ENCODE measurements around the gene TSSK6. TPM values are rescaled to one million over a fixed set of nuclear protein-coding genes. Genes with fewer than 3 reads are reported as not detected.

TSSK6 gene
- total RNA-seq, 2 experiments from 2014 or later: 2.5 to 2.8 TPM

DNA sequence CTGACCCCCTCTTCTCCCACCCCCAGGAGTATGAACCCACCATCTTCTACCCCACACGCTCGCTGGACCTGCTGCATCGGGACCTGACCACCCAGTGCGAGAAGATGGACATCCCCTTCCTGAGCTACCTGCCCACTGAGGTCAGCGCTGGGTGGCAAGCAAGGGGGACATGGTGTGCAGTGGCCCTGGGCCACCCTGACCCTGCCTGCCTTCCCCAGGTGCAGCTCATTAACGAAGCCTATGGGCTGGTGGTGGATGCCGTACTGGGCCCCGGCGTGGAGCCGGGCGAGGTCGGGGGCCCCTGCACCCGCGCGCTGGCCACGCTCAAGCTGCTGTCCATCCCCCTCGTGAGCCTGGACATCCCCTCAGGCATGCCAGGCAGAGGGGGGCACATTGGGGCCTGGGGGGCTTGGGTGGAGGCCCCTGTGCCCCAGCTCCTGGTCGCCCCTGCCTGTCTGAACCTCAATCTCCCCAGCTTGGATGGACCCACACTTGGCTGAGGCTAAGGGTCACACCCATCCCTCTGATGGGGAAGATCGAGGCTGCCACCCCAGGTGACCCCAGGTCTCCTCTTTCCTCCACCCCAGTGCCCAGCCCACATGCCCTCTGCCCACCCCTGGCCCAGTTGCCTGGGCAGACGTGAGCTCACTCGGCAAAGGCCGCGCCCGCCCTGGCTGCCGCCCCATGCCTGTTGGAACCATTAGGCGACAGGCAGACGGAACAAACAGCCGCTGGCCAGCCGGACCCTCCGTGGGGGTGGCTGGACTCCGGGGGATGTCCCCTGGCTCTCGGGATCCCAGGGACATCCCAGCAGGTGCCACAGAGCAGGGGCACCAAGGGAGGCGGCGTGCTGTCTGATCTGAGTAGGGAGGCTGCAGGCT is 20.2 kb upstream of the TSSK6 start:
- CTCF ChIA-PET: interaction anchor here (1.6 kb wide), 1 partner anchor 19 kb away, joined by 3 read pairs; no protein-coding TSS in a partner anchor
- POLR2A ChIA-PET: interaction anchor here (0.5 kb wide), 1 partner anchor 31 kb away, joined by 4 read pairs; no protein-coding TSS in a partner anchor

DNA sequence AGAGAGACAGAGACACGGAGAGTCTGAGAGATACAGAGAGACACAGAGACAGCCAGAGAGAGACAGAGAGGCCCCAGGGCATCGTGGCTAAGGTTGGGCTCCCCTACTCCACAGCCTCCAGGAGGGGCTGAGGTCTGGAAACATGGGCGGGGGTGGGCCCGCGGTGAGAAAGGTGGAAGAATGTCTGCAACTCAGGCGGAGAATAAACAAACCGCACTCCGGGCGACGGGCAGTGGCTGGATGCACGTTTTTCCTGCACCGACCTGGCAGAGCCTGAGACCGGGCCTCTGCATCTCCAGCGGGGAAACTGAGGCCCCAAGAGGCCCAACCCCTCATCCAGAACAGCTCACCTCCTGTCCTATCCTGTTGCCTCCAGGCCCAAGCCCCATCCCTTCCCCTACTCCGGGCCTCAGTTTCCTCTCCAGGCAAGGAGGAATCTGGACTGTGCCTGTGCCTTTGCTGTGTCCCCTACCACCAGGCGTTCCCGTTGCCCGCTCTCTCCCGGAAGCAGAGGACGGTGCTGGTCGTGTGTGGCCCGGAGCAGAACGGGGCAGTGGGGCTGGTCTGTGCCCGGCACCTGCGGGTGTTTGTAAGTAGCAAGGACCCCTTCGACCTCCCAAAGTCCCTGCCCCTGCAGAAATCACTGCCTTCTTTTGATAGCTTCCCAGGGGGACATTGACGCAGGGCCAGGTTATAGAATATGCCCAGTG is 19.4 kb upstream of the TSSK6 start:
- POLR2A ChIA-PET: no interaction called here
- CTCF ChIA-PET: interaction anchor here (1.6 kb wide), 1 partner anchor 20 kb away, joined by 3 read pairs; no protein-coding TSS in a partner anchor

DNA sequence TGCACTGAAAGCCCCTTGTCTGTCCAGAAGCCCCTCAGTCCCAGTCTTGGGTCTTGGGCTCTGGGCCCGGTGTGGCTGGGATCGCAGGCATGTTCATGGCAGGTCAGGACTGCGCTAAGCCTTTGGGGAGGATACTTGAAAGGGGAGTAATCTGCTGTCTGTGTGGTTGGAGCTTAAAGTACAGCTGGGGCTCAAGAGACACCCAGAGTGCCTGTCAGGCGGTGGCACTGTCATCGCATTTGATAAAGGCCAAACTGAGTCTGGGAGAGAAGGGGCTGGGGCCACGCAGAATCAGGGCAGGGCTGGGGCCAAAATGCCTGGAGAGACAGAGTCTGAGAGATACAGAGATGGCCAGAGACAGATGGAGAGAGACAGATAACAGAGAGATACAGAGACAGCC is 18.5 kb upstream of the TSSK6 start:
- CTCF ChIA-PET: interaction anchor here (3.0 to 3.3 kb wide), 2 partner anchors 17 to 111 kb away, joined by 21 to 32 read pairs; partner anchors contain the start of gene GMIP
- POLR2A ChIA-PET: no interaction called here

DNA sequence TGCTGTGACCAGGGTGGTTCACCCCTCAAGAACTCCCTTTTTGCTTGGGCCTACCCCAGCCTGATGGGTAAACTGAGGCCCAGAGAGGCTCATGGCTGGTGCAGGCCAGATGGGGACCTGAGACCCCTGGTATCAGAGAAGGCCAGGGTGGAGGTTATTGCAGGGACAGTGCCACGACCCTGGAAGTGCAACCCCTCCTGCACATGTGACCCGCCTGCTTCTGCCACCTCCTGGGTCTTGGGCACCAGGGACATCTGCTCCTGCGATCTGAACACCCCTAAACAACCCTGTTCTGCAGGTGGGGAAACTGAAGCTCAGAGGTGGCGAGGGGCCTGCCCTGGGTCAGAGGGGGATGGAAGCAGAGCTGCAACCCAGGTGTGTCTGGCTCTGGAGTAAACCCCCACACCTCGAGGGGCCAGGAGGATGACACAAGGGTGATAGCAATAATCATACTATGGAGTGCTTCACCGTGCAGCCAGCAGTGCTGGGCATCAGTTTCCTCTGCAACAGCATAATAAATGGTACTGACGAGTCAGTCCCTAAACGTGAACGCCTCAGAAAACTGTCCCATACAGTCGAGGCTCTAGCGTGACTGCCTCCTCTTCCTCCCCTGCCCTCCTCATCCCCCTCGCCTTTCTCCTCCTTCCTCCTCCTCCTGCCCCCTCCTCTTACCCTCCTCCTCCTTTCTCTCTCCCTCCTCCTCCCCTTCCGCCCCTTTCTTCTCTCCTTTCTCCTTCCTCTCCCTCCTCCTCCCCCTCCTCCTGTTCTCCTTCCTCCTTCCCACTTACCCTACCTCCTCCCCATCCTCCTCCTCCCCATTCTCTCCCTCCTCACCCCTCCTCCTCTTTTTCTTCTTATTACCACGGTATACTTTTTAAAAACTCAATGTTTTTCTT is 17.7 kb upstream of the TSSK6 start:
- ChIA-PET POLR2A (interaction anchor here (0.5 kb wide), 1 partner anchor 54 kb away, joined by 3 read pairs; no protein-coding TSS in a partner anchor), CTCF (interaction anchor here (0.7 to 3.3 kb wide), 21 partner anchors 8 to 243 kb away, joined by 3 to 32 read pairs (median 6); partner anchors contain the start of gene GMIP)

DNA sequence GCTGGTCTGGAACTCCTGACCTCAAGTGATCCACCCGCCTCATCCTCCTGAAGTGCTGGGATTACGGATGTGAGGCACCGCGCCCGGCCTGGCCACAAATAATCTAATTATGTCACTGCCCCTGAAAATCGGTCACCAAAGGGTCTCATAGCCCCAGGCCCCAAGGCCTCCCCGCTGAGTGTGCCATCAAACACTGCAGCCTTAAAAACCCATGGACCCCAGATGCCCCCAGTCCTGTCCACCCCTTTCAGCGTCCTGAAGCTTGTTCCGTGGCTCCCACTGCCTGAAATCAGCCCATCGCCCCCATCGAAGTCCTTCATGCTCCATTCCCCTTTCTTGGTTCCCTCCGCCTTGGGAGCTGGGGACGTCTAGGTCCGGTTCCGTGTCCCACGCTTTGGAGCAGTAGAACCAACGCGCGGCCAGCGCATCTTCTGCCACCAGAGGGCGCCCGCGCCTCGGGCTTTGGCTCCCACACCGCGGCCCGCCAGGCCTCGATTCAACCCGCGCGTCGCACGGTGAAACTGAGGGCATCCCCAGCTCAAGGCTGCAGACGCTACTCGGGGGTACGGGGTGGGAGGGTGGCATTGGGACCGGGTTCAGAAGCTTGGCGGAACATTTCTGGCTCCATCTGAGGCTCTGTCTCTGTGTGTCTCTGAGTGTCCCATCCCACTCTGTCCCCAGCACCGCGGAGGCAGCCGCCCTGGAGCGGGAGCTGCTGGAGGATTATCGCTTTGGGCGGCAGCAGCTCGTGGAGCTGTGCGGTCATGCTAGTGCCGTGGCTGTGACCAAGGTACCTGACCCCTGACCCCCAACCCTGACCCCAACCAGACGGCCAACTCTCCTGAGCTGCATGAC is 16.8 kb upstream of the TSSK6 start:
- ChIA-PET POLR2A (interaction anchor here (0.6 to 1.0 kb wide), 2 partner anchors 9 to 23 kb away, joined by 4 read pairs; no protein-coding TSS in a partner anchor), CTCF (interaction anchor here (0.6 to 3.3 kb wide), 24 partner anchors 9 to 1134 kb away, joined by 3 to 32 read pairs (median 6); partner anchors contain the start of gene GMIP)

DNA sequence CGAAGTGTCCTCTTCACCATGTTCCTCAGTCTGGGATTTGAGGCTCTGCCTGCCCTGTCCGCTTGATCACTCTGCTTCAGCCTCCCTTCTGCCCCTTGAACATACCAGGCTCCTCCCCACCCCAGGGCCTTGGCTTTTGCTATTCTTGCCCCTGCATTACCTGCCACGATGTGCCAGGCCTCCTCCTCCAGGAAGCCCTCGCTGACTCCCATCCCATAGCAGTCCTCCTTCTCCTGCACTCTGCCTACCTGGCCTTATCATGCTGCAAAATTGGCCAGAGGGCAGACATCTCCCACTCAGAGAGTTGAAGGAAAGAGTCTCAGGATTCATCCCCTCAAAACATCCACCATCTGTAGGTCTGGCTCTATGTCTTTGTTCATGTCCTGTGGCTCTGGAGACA is 15.5 kb upstream of the TSSK6 start:
- ChIA-PET POLR2A (interaction anchor here (0.6 kb wide), 1 partner anchor 190 kb away, joined by 3 read pairs; no protein-coding TSS in a partner anchor), CTCF (interaction anchor here (0.7 to 3.3 kb wide), 6 partner anchors 11 to 119 kb away, joined by 6 to 32 read pairs (median 8); partner anchors contain the start of gene GMIP)

DNA sequence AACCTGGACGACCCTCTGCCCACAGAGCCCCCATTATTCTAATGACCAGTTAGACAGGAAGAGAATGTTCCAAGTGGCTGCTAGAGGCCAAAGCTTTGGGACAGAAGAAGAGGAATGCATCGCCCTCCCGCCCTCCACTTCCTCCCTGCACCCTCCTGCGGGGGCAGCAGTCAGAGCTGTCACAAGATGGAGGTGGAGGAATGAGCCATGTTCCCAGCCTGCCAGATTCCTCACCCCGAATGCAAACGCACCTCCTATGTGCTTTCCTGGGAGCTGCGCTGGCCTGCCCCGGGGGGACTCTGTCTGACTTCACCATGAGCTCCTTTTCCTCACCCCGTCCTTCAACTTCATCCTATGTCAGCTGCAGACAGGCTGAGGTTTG is 15.1 kb upstream of the TSSK6 start:
- POLR2A ChIA-PET: no interaction called here

DNA sequence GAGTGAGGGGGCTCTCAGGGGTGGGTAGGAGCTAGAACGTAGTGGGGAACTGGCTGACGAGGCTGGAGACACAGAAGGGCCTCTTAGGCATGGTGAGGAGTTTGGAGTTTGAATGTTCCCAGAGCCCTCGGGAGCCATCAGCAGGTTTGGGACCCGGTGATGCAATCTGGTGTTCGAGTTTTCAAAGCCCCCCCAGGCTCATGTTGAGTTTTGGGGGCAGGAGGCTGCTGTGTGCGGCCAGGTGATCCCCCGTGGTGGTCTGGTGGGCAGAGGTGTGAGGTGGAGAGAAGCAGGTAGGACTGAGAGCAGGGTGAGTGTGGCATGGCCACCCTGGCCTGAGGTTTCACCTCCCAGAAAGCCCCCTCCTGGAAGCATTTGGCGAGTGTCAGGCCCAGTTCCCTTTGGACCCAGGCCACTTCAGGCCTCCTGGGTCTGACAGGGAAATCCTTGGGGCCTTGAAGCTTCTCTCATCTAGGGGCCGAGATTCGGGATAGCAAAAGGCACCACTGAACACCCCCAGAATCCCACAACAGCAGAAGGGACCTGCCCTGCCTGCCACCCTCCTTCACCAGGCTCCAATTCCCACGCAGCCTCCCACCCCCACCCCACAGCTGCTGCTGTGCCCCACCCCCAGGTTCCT is 14.6 kb upstream of the TSSK6 start:
- CTCF ChIA-PET: interaction anchor here (0.6 to 2.3 kb wide), 4 partner anchors 24 to 707 kb away, joined by 3 to 6 read pairs (median 4); partner anchors contain the start of gene GMIP
- POLR2A ChIA-PET: no interaction called here

More for the DNA sequence above, 15.1 kb upstream of the TSSK6 start:
- CTCF ChIA-PET: interaction anchor here (1.2 to 2.3 kb wide), 2 partner anchors 24 to 25 kb away, joined by 3 to 6 read pairs; no protein-coding TSS in a partner anchor

DNA sequence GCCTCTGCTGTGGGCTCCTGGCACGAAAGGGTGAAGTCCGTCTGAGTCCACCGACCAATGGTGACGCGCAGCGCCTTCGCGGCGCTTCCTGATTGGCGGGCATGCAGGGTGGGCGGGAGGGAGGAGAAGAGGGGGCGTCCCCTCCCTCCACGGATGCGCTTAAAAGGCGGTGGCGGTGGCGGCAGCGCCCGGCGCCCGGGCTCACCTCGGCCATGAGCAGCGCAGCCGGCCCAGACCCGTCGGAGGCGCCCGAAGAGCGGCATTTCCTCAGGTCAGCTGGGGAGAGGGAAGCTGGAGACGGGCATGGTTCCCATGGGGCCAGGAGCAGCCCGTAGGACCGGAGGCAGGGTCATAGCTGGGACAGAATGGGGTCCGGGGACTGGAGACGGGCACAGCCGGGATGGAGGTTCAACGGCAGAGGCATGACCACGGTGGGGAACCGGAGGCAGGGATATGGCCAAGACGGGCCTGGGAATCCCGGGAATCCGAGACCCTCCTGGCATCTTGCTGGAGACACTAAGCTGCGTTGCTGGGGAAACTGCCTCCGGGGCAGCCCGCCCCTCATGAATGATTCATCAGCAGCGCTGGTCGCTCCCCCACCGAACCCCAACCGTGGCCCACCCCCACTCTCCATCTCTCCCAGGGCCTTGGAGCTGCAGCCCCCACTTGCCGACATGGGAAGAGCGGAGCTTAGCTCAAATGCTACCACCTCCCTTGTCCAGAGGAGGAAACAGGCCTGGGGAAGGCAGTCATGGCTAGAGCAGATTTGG is 13.6 kb upstream of the TSSK6 start, which contains the start of gene YJEFN3:
Gene YJEFN3 (plus strand): TSS at position 191 of the 770 bp plus-strand sequence. CDS start 22 bp downstream, at position 213.
- ChIA-PET POLR2A (no interaction called here), CTCF (interaction anchor here (0.6 to 2.3 kb wide), 4 partner anchors 25 to 708 kb away, joined by 3 to 6 read pairs (median 4); partner anchors contain the start of gene GMIP)

DNA sequence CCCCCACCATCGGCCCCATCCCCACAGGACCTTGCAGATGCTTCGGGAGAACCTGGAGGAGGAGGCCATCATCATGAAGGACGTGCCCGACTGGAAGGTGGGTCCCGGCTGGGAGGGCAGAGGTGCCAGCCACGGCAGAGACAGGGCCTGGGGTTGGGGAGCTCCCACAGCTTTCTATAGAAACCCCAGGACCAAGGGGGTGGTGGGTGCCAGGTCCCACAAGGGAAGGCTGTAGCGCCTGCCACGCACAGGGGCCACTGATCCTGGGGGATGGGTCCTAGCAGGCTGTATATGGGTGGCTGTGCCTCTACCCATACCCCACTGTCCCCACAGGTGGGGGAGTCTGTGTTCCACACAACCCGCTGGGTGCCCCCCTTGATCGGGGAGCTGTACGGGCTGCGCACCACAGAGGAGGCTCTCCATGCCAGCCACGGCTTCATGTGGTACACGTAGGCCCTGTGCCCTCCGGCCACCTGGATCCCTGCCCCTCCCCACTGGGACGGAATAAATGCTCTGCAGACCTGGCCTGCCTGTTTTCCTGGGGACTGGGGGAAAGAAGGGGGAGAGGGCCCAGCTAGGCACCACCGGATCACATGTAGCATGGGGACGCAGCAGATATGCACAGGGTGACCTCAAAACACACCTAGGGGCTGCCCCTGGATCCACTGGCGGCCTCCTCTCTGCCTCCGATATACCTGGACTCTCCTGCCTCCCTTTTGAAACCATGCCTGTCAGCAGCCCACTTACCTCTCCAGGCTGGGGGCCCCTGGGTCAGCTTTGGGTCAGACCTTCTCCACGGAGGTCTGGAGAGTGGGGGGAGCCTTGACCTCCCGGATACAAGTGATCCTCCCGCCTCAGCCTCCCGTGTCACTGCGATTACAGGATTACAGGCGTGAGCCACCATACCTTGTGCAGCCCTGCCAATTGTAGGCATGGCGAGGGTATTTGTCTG is 12.6 kb upstream of the TSSK6 start:
- ChIA-PET POLR2A (no interaction called here), CTCF (interaction anchor here (1.2 to 1.8 kb wide), 3 partner anchors 23 to 116 kb away, joined by 3 to 6 read pairs (median 4); partner anchors contain the start of gene GMIP)

DNA sequence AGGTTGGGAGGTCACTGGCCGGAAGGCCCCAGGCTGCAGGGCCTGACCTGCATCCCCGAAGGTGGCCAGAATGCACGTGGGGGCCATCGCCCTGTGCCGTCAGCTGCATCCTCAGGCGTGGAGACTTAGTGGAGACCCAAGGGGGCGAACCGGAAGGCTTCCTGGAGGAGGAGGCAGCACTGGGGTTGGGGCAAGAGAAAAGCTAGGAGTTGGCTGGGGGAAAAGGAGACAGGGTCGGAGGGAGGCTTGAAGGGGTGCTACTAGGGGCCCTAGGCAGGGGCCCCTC is 12.0 kb upstream of the TSSK6 start:
- CTCF ChIA-PET: interaction anchor here (1.2 to 1.3 kb wide), 2 partner anchors 24 to 27 kb away, joined by 3 to 4 read pairs; no protein-coding TSS in a partner anchor
- POLR2A ChIA-PET: no interaction called here

DNA sequence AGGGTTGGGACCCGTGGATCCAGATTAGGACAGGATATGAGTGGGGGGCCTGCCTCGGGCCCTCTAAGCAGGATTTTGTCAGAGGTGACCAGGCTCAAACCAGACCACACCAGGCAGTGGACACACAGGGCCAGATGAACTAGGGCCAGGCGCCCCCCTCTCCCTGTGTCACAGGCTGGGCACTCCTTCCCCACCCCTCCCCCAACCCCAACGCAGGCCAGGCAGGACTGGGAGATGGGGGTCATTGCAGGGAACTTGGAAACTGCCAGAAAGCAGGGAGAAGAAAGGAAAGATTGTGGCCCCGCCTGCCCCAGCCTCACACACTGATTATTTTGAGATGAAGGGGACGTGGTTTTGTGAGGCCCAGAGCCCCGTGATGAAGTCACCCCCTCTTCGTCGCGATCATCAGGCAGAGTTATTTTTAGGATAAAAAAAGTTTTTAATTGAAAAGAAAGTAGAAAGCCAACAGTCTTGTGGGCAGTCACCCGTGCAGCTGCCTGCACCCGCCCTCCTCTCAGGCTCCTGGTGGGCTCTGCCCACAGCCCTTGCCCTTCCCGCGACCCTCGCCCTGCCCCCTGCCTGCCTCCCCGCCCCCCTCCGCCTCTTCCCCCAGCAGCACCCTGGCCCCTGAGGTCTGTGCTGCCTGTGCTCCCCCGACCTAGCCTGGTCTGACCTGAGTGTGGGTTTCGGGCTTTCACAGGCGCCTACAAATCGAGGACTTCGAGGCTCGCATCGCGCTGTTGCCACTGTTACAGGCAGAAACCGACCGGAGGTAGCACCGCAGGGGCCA is 11.4 kb upstream of the TSSK6 start:
- ChIA-PET POLR2A (no interaction called here), CTCF (interaction anchor here (1.2 to 1.3 kb wide), 2 partner anchors 25 to 28 kb away, joined by 3 to 4 read pairs; no protein-coding TSS in a partner anchor)

DNA sequence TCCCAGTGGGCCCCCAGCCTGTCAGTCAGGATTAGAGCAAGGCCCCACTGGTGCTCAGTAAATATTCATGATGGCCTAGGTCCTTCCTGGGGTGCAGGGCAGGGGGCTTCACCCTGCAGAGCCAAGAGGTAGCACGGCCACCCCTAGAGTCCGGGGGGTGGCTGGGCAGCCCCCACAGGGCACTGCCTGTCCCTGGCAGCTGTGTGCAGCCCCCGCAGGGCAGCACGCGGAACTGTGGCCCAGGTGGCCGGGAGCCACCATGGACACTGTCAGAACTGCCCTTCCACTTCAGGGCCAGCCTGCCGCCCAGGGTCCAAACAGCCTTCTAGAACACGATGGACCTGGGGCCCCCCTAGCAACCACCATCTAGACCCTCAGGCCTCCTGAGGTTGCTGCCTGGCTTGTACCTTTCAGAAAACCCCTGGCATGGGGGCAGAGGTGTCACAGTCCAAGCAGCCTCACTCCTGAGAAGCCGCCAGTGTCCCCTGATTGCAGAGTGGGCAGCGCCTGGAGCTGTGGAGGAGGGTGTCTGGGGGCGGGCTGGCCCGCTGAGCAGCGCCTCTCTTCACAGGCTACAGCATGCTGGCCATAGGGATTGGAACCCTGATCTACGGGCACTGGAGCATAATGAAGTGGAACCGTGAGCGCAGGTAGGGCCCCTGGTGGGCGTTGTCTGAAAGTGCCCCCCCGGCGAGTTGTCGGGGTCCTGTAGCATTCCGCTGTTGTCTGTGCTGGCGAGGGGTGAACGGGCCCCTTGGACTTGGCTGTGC is 10.4 kb upstream of the TSSK6 start:
- ChIA-PET CTCF (no interaction called here), POLR2A (no interaction called here)

DNA sequence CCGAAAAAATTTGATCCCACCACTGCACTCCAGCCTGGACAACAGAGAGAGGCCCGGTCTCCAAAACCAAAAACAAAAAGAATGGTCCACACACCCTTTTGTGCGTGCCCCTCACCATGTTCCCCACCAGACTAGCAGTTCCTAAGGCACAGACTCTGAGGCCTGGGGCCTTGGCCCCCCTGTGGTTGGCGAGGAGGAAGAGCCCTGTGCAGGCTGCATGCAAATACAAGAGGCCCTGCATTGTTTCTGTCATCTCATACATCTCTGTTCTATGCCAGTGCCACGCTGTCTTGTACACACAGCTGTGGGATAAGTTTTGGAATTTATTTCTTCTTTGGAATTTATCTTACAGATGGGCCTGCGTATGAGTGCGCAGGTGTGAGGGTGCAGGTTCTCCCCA is 8.7 kb upstream of the TSSK6 start:
- CTCF ChIA-PET: no interaction called here
- POLR2A ChIA-PET: no interaction called here
